HFF-Myc (cell line): ENCODE measurements around the gene ARHGAP25.

Source experiments
- DNase-seq: peaks from one replicate; pipeline ENCODE4 v3.0.0-alpha.2; 2011; ENCODE audit warnings: low read depth; ENCODE audit errors: extremely low read depth
- H3K4me3 ChIP-seq: replicated peaks from 2 replicates; pipeline ENCODE4 v1.5.1; 2011; ENCODE audit warnings: low read depth, mild to moderate bottlenecking, control low read depth, low read length
- TF ChIP-seq, protein P1 (sequence below): IDR thresholded peaks from 2 replicates; pipeline ENCODE4 v1.5.1; 2012; ENCODE audit warnings: mild to moderate bottlenecking, low read depth, low read length, control low read depth; ENCODE audit errors: missing control alignments

The ARHGAP25 gene

DNA sequence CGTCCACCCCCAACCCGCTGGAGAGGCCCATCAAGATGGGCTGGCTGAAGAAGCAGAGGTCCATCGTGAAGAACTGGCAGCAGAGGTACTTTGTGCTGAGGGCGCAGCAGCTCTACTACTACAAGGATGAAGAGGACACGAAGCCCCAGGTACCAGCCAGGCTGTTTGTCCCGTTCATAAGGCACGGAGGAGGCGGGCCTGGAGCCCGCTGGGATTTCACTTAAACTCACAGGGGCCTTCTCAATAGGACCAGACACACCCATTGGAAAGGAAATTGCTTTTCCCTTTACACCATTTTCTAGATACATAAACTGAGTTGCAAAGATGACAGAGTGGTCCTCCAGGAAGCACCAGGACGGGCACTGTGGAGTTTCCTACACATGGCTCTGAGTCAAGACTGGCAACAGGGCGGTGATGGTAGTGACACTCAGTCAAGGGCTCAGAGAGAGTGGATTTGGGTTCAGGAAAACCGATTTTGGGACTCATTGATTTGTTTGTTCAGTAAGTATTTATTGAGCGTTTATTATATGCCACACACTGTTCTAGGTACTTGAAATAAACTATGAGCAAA lies 40.7 kb downstream of the ARHGAP25 start:
- no peak overlapping the region for H3K4me3 ChIP-seq
- TF ChIP-seq, protein P1, sequence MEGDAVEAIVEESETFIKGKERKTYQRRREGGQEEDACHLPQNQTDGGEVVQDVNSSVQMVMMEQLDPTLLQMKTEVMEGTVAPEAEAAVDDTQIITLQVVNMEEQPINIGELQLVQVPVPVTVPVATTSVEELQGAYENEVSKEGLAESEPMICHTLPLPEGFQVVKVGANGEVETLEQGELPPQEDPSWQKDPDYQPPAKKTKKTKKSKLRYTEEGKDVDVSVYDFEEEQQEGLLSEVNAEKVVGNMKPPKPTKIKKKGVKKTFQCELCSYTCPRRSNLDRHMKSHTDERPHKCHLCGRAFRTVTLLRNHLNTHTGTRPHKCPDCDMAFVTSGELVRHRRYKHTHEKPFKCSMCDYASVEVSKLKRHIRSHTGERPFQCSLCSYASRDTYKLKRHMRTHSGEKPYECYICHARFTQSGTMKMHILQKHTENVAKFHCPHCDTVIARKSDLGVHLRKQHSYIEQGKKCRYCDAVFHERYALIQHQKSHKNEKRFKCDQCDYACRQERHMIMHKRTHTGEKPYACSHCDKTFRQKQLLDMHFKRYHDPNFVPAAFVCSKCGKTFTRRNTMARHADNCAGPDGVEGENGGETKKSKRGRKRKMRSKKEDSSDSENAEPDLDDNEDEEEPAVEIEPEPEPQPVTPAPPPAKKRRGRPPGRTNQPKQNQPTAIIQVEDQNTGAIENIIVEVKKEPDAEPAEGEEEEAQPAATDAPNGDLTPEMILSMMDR: no peak
- DNase-seq: no peak

DNA sequence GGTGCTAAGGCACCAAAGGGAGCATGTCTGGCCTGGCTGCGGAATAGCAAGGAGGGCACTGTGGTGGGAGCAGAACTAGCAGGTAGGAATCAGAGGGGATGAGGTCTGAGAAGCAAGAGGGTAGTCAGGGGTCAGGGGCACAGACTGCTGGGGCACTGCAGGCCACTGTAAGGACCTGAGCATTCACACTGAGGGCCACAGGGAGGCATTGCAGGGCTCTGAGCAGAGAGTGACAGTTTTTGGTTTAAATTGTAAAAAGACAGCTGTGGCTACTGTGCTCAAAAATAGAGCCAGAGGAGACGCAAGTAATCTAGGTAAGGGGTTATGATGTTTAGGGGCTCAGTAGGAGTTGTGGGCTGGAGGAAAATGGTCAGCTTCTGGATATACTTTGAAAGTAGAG lies 41.5 kb downstream of the ARHGAP25 start:
- TF ChIP-seq, protein P1: no peak
- H3K4me3 ChIP-seq: no peak overlapping the region
- no peak for DNase-seq

DNA sequence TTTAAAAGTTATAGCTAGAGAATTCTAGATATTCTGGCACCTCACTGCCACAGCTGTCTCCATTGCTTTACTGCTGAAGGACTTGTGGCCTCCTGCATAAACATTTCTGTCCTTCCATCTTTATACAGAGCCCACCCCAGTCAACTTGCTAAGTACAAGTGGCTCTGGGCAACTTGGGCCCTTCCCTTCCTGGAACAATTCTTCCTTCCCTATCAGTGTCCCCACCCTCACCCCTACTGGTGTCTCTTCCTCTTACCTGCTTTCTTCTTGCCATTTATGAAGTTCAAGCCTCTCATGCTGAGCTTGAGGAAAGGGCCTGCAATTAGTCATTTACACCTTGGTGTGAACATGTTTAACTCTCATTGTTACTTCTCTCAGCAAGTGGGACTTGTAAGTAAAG lies 45.0 kb downstream of the ARHGAP25 start:
- TF ChIP-seq, protein P1: no peak
- no peak overlapping the region for H3K4me3 ChIP-seq

DNA sequence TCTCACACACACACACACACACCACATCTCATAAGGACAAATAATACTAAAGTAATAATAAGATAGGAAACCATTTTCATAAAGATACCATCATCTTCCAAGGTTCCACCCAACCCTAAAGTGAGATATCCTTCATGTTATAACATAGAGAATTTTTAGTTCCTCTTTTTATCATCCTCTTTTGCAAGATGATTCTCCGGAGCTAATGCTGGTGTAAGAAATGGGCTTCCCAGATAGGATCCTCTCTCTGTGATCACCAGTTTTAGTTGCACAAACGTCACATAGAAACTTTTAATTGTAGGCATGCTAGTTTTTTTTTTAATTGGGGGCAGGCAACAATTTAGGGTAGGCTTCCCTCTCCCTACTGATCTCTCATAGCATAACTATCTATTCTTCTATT lies 49.6 kb downstream of the ARHGAP25 start:
- no peak overlapping the region for H3K4me3 ChIP-seq
- DNase-seq: no peak
- TF ChIP-seq, protein P1: no peak

More for the DNA sequence above, 45.0 kb downstream of the ARHGAP25 start:
- DNase-seq: no peak

DNA sequence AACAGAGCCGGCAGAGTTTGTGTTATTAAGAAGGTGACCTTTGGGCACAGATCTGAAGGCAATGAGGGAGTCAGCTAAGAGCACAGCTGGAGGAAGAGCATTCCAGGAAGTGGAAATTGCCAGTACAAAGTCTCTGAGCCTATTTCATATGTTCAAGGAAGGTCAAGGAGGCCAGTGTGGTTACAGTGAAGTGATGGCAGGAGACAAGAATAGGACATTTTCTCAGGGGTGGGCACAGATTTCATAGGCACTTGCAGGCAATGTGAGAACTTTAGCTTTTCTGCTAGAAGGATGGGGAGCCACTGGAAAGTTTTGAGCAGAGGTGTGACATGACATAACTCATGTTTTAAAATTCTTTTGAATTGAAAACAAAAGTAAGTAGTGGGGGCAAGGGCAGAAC lies 50.3 kb downstream of the ARHGAP25 start:
- TF ChIP-seq, protein P1: no peak
- H3K4me3 ChIP-seq: no peak overlapping the region
- DNase-seq: no peak

DNA sequence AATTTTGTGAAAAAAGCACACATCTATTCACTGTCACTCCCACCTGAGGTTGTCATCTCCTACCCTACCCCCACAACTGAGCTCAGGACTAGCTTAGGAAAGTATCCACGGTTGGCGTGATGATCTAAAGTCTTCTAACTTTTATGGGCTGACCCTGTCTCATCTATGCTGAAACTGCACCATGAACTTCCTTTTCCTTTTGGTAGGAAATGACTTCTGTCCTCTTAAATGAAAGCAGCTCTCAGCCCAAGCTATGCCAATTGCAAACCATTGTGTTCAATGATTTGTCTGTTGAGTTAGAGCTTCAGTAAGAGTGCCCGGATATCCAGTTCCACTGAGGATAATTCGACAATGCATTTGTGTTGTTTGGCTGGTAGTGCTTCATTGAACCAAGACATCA lies 52.7 kb downstream of the ARHGAP25 start:
- H3K4me3 ChIP-seq: no peak overlapping the region
- TF ChIP-seq, protein P1: no peak
- no peak for DNase-seq

DNA sequence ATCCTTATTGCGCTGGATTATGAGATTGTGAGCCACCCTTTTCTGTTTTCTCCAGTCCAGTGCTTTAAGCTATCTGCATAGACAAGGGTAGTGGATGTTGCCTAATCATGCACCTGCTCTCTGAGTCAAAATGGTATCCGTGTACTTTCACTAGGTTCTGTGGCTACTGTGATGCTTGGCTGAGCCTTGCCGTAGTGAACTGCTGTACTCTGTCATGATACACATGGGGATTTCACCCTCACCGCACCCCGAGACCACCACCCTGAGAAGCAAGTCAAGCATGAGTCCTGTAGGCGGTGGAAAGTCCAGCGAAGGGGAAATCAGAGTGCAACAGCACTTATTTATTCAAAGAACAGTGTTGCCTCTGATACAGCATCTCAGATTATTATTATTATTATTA lies 55.0 kb downstream of the ARHGAP25 start:
- no peak overlapping the region for H3K4me3 ChIP-seq
- no peak for DNase-seq
- TF ChIP-seq, protein P1: no peak
